GM12878 (cell line): Measurements from ENCODE around the gene TMIGD2. TPM values are rescaled to one million over a fixed set of nuclear protein-coding genes. Genes with fewer than 3 reads are reported as not detected.

Experiments used
- ATAC-seq: fragments of 200-7000 bp; cut with Tn5 transposase; 3 replicates; pipeline ENCODE4 v1.9.1; 2020; ENCODE audit warnings: mild to moderate bottlenecking, moderate library complexity
- BruUV-seq: library from RNA; stranded (reverse); fragments of 400-500 nt; replicated peaks from 2 replicates; lab custom pipeline; 2021; lab: Mats Ljungman, UMichigan
- CTCF ChIA-PET: fragments of 300-600 bp; sonication (Branson Sonifier 250); formaldehyde crosslinking; extraction: SDS; loops from one replicate; lab custom pipeline; 2021; ENCODE audit warnings: inconsistent platforms; lab: Yijun Ruan, JAX
- POLR2A ChIA-PET: fragments of 350-600 bp; formaldehyde crosslinking; extraction: SDS; loops from one replicate; lab custom pipeline; 2021; ENCODE audit warnings: inconsistent platforms; lab: Charles Lee
- RAD21 ChIA-PET: fragments of 300-600 bp; sonication (Branson Sonifier 250); formaldehyde crosslinking; loops from one replicate; lab custom pipeline; 2023; ENCODE audit warnings: antibody characterized with exemption; ENCODE audit not compliant: unreplicated experiment; lab: Charles Lee
- SMC1A ChIA-PET: fragments of 300-600 bp; sonication (Branson Sonifier 250); formaldehyde crosslinking; loops from one replicate; lab custom pipeline; 2023; ENCODE audit not compliant: unreplicated experiment, uncharacterized antibody; lab: Charles Lee
- DNase-seq: peaks from one replicate; pipeline ENCODE4 v3.0.0-alpha.2; 2011; ENCODE audit warnings: low read depth, low spot score
- FAIRE-seq: peaks from 3 replicates; lab custom pipeline; 2011; peaks lifted over from hg19 to GRCh38; lab: Jason Lieb, UNC
- H2AFZ ChIP-seq: 2 replicates; pipeline ENCODE4 v1.6.0; 2011; ENCODE audit warnings: low read depth, low read length, control low read depth; ENCODE audit not compliant: control insufficient read depth
- H3K27ac ChIP-seq: 2 replicates; pipeline ENCODE4 v1.5.1; 2011; ENCODE audit warnings: control low read depth; ENCODE audit not compliant: control insufficient read depth, insufficient read depth
- H3K27me3 ChIP-seq, 2 experiments: replicated peaks in 1 of 2; 2 replicates each; pipeline versions ENCODE4 v1.6.0 to v1.6.1; 2011; ENCODE audit warnings: low read length in 1 of 2; ENCODE audit not compliant: control insufficient read depth in 2 of 2, insufficient read depth in 2 of 2
- H3K36me3 ChIP-seq, 2 experiments: 2 replicates each; pipeline ENCODE4 v1.5.1; 2011; ENCODE audit warnings: low read length in 1 of 2; ENCODE audit not compliant: control insufficient read depth in 2 of 2, insufficient read depth in 2 of 2
- H3K4me1 ChIP-seq: 2 replicates; pipeline ENCODE4 v1.6.1; 2011; ENCODE audit warnings: mild to moderate bottlenecking, low read length, moderate library complexity, mixed read lengths; ENCODE audit not compliant: control insufficient read depth, insufficient read depth
- H3K4me2 ChIP-seq: 2 replicates; pipeline ENCODE4 v1.6.0; 2011; ENCODE audit warnings: control low read depth; ENCODE audit not compliant: control insufficient read depth, insufficient read depth
- H3K4me3 ChIP-seq: fragments of 200-600 bp; sonication (generic); 2 replicates; pipeline ENCODE4 v1.5.1; 2016
- H3K79me2 ChIP-seq: 2 replicates; pipeline ENCODE4 v1.6.0; 2011; ENCODE audit warnings: low read length; ENCODE audit not compliant: control insufficient read depth, insufficient read depth
- H3K9ac ChIP-seq: 2 replicates; pipeline ENCODE4 v1.8.0; 2011; ENCODE audit warnings: low read length, control low read depth, mixed read lengths; ENCODE audit not compliant: control insufficient read depth, insufficient read depth
- H3K9me3 ChIP-seq: replicated peaks from 3 replicates; pipeline ENCODE4 v1.5.1; 2011; ENCODE audit warnings: mild to moderate bottlenecking, low read length; ENCODE audit not compliant: control insufficient read depth, insufficient read depth
- H4K20me1 ChIP-seq: 2 replicates; pipeline ENCODE4 v1.6.0; 2011; ENCODE audit not compliant: control insufficient read depth, insufficient read depth
- HCFC1 ChIP-seq: fragments of 150-350 bp; IDR thresholded peaks from 2 replicates; pipeline ENCODE4 v1.6.1; 2014; ENCODE audit warnings: low read length
- NFYB ChIP-seq: IDR thresholded peaks from 2 replicates; pipeline ENCODE4 v1.6.1; 2011; ENCODE audit warnings: low read depth, mild to moderate bottlenecking, low read length, improper control_type of control experiment, moderate library complexity; ENCODE audit not compliant: insufficient read depth
- NR2C2 ChIP-seq: IDR thresholded peaks from 2 replicates; pipeline ENCODE4 v1.6.1; 2011; ENCODE audit warnings: borderline replicate concordance, low read depth; ENCODE audit not compliant: control insufficient read depth, insufficient read length
- RAD21 ChIP-seq: IDR thresholded peaks from 2 replicates; pipeline ENCODE4 v1.6.1; 2011; ENCODE audit warnings: mild to moderate bottlenecking, low read depth, low read length, moderate library complexity; ENCODE audit not compliant: insufficient read depth
- RBBP5 ChIP-seq: fragments of 200-600 bp; sonication (generic); conservative IDR thresholded peaks from 2 replicates; pipeline ENCODE4 v1.6.1; 2016
- WGBS: methylation state at CpG from one replicate; pipeline ENCODE4 v1.1.6; 2016; ENCODE audit warnings: low lambda C conversion rate; ENCODE audit not compliant: insufficient replicate concordance, insufficient coverage; ENCODE audit errors: missing lambda C conversion rate; 5-methylcytosine and 5-hydroxymethylcytosine counted together
- in situ Hi-C: fragments of 300-500 bp; cut with MboI; formaldehyde crosslinking; loops from 9 replicates; pipeline ENCODE4 v1.14.3; 2018; ENCODE audit warnings: mixed read lengths
- intact Hi-C: fragments of 100-400 bp; cut with micrococcal nuclease; formaldehyde crosslinking; loops from one replicate; pipeline ENCODE4 v1.14.2; 2022; ENCODE audit not compliant: unreplicated experiment
- polyA plus RNA-seq, 11 experiments: library from polyadenylated mRNA; depleted of rRNA in 4 of 11; unstranded in 6 of 11; stranded (reverse) in 5 of 11; fragments of >200 nt; fragmentation: Nextera tagmentation in 4 of 11; fragmentation: Illumina TruSeq in 1 of 11; extraction: Ambion mirVana in 4 of 11; extraction: Trizol in 1 of 11; gene quantifications; 1 replicate in 1 of 11; 2 replicates in 10 of 11; pipeline versions ENCODE4 v1.2.1 to v1.2.3, GENCODE V29; 2011 to 2016; ENCODE audit warnings: inconsistent platforms in 2 of 11, missing spikeins in 2 of 11, low read depth in 1 of 11
- total RNA-seq, 4 experiments: library from RNA; depleted of rRNA in 3 of 4; stranded (reverse); fragments of >200 nt in 3 of 4; fragmentation: Illumina TruSeq in 1 of 4; extraction: Trizol in 1 of 4; gene quantifications; 2 replicates each; pipeline versions ENCODE4 v1.2.1 to v1.2.3, GENCODE V29; 2013 to 2021
- TF ChIP-seq, protein P1 (sequence below): IDR thresholded peaks from 2 replicates; pipeline ENCODE4 v1.6.1; 2012; ENCODE audit warnings: low read depth, low read length, improper control_type of control experiment

TMIGD2 gene
- total and polyA plus RNA-seq, 10 of the 15 experiments (the other 5 are each of a cell fraction or from before 2014, with no cell fraction given) = 0.09 to 0.40 (median 0.14) TPM; not detected in 5

DNA sequence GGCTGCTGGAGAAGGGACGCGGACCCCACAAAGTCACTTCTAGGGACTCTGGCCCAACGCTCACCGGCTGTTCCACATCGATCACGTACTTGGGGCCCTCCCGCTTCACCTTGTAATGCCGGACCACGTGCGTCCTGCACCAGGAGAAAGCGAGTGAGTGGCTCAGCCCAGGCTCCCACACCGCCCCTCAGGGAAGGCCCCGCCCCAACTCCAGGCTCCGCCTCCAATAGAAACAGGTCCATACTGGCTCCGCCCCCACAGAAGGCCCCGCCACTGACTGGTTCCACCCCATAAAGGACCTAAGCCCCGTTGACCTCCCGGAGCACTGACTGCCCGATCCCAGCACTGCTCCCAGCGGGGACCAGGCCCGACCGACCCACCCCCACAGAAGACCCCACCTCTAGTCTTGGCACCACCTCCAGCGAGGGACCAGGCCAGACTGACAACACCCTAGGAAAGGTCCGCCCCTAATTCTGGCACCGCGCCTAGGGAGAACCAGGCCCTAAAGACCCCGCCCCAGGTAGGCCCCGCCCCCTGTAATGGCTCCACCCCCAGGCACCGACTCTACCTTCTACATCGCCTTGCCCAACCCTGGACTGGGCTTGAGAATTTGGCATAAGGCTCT is 25.2 kb upstream of the TMIGD2 start:
- in situ Hi-C loops = no loop called here
- H4K20me1 ChIP-seq = no peaks in the 10 kb centered on the region
- DNase-seq (no peak), FAIRE-seq (peak; percentile 7), ATAC-seq (peak; percentile 47)
- no TSS peak for BruUV-seq
- no peaks in the 10 kb centered on the region; the same call in 1 of the 3 replicates for H3K9me3 ChIP-seq
- CTCF ChIA-PET = interaction anchor here (0.8 to 1.2 kb wide), 2 partner anchors 16 to 61 kb away, joined by 5 read pairs; partner anchors contain the start of gene MPND
- H3K36me3 ChIP-seq = no peaks in the 10 kb centered on the region
- H3K4me2 ChIP-seq = peak overlapping the region; percentile 75
- peaks cover 8% of the 10 kb centered on the region; the same call in 1 of the 2 replicates for H3K4me1 ChIP-seq
- 0 out of 2 replicates have a peak, but pooled peaks have one; percentile 5 for TF ChIP-seq NFYB
- TF ChIP-seq NR2C2 = no peak
- H3K27me3 ChIP-seq = no peaks in the 10 kb centered on the region
- no peak overlapping the region for H3K27ac ChIP-seq
- H3K9ac ChIP-seq = no peak overlapping the region
- H2AFZ ChIP-seq = peak overlapping the region; percentile 78
- no peaks in the 10 kb centered on the region; the same call in 1 of the 2 replicates for H3K79me2 ChIP-seq
- SMC1A ChIA-PET = no interaction called here
- H3K4me3 ChIP-seq = no peak overlapping the region; the same call in 1 of the 2 replicates
- RAD21 ChIA-PET = interaction anchor here (0.8 to 1.0 kb wide), 4 partner anchors 11 to 95 kb away, joined by 3 to 12 read pairs (median 4); partner anchors contain the start of genes CHAF1A, MPND and STAP2
- intact Hi-C loops = no loop called here
- POLR2A ChIA-PET = interaction anchor here (1.0 kb wide), 1 partner anchor 15 kb away, joined by 17 read pairs; the partner anchor contains the start of gene MPND
- WGBS = 10% methylated on average over 27 of the region's 30 CpGs

DNA sequence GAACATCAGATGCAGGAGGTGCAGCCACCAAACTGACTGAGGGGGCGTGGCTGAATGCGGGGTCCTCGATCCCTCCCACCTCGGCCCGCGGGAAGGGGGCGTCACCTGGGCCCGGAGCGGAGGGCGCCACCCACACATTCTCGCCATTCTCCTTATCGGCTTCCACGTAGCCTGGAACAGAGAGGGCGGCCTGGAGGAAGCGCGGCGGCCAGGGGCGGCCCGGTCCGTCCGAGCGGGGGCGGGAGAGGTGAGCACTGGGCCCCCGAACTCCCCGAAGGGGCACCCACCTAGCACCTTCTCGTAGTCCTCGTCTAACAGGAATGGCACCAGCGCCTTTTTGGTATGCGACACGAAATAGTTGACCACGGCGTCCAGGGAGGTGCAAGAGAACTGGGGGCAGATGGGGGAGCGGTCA is 24.7 kb upstream of the TMIGD2 start:
- H3K79me2 ChIP-seq = no peaks in the 10 kb centered on the region; the same call in 1 of the 2 replicates
- DNase-seq (no peak), ATAC-seq (no peak), FAIRE-seq (no peak)
- WGBS = 8% methylated on average over 33 of the region's 33 CpGs
- H3K36me3 ChIP-seq = no peaks in the 10 kb centered on the region
- H3K27me3 ChIP-seq = no peaks in the 10 kb centered on the region
- TF ChIP-seq HCFC1 (no peak), RAD21 (no peak), RBBP5 (no peak)
- TF ChIP-seq, protein P1, sequence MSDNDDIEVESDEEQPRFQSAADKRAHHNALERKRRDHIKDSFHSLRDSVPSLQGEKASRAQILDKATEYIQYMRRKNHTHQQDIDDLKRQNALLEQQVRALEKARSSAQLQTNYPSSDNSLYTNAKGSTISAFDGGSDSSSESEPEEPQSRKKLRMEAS = no peak
- H3K4me2 ChIP-seq = peak overlapping the region; percentile 68; the same call in 1 of the 2 replicates
- ChIA-PET CTCF (no interaction called here), POLR2A (no interaction called here), SMC1A (no interaction called here), RAD21 (no interaction called here)
- peaks cover 8% of the 10 kb centered on the region; the same call in 1 of the 2 replicates for H3K4me1 ChIP-seq
- in situ Hi-C loops = no loop called here
- H2AFZ ChIP-seq = peak overlapping the region; percentile 78
- H4K20me1 ChIP-seq = no peaks in the 10 kb centered on the region
- H3K9me3 ChIP-seq = no peaks in the 10 kb centered on the region; the same call in 1 of the 3 replicates
- intact Hi-C loops = no loop called here
- no TSS peak for BruUV-seq
- H3K27ac ChIP-seq = no peak overlapping the region
- no peak overlapping the region for H3K9ac ChIP-seq
- no peak overlapping the region for H3K4me3 ChIP-seq
